ENCODE data around the gene TMEM91.

The TMEM91 gene

GRCh38 chr19:41431426-41432386 is 55.4 kb downstream of the TMEM91 start:
- DNase-seq (ENCODE audit: low read depth), result no peak

DNA sequence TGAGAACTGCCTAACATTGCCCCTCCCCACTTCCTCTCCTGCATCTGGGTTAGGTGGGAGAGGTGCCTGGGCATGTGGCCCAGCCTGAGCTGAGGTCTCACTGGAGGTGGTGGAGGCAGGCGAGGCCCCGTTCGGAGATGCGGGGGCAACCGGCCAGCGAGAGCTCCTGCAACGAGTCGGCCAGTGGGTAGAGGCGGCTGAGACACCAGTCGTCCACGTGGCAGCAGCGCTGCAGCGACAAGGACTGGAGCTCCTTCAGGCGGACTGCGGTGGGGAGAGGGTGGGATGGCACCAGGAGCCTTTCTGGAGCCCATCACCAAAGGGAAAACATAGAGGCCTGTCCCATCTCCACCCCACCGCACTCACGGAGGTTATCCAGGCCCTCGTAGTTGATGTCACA is 56.8 kb downstream of the TMEM91 start:
- DNase-seq (ENCODE audit: low read depth), result no peak
